Measurements from ENCODE around the gene GALR1.

GALR1 gene

DNA sequence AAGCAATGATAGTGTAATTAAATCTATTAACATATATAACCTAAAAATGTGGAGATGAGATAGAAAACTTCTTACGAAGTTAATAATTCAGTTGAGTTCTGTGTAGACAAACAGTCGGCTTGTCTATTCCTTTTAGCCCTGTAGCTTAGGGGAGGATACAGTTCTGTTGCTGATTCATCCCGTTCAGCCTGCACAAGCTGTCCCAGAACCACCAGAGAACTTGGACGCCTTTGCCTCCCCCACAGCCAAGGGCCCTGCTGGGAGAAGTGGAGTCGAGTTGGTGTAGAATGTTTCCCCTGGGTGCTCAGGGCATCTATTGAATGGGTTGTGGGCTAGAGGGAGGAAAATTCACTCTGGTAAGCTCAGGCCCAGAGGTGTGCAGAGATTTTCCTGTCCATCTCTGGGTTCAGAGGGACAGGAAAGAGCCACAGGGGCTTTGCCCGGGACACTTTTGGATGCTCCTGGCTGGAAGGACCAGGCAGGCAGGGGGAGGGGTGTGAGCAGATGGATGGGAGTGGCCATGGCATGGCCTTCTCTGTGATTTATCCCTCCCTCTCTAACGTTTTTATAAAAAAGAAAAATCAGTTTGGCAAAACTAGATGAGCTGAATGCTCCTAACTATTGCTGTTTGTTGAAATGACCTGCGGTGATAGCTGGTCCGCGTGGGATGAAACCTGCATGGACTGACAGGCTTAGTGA, 42.8 kb upstream of the GALR1 start:
- no peak for TF ChIP-seq EZH2phosphoT487 (IDR thresholded peaks at IDR 0.05; ENCODE audit: borderline replicate concordance)
- H3F3A ChIP-seq (ENCODE audit: low read depth) = no peaks in the 10 kb centered on the region
- no peak overlapping the region for H3K9ac ChIP-seq (ENCODE audit: low read depth, low read length, poor library complexity, severe bottlenecking)
- H3K36me3 ChIP-seq (ENCODE audit: insufficient read depth, low read length) = no peaks in the 10 kb centered on the region
- no peak overlapping the region for H3K4me3 ChIP-seq (ENCODE audit: low read length, poor library complexity, severe bottlenecking)
- H3K27me3 ChIP-seq (ENCODE audit: insufficient read depth, low read length, poor library complexity, severe bottlenecking) = no peaks in the 10 kb centered on the region
- no peak overlapping the region for H3K4me2 ChIP-seq (ENCODE audit: low read depth, low read length, poor library complexity, severe bottlenecking)
- no peak overlapping the region for H2AFZ ChIP-seq (ENCODE audit: low read length)
- no peaks in the 10 kb centered on the region for H3K79me2 ChIP-seq (ENCODE audit: insufficient read depth, low read length)
- no peaks in the 10 kb centered on the region for H3K9me3 ChIP-seq (ENCODE audit: insufficient read depth, low read depth, low read length)
- H3K9me2 ChIP-seq (replicated peaks; ENCODE audit: low read depth, low read length) = no peaks in the 10 kb centered on the region
- no peaks in the 10 kb centered on the region for H4K20me1 ChIP-seq (ENCODE audit: insufficient read depth, low read length, poor library complexity, severe bottlenecking)
- peaks cover 35% of the 10 kb centered on the region for H3K4me1 ChIP-seq (ENCODE audit: insufficient read depth, low read length, poor library complexity, severe bottlenecking)

DNA sequence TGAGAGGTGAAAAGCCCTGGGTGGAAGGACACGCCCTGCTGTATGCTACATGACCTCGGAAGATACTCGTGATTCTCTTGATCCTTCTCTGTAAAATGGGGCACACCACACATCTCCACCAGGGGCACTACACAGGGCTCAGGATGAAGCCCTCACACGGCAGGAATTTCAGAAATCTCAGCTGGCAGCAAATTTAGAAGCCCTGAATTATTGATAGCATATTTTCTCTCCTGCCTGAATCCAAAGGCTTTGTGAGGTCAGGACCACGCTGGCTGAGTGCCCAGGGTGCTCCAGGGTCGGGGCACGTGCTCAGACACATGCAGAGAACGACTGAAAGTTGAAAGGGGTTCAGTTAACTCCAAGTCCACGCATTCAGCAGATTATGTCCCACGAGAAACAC, 42.1 kb upstream of the GALR1 start:
- TF ChIP-seq, protein P1, sequence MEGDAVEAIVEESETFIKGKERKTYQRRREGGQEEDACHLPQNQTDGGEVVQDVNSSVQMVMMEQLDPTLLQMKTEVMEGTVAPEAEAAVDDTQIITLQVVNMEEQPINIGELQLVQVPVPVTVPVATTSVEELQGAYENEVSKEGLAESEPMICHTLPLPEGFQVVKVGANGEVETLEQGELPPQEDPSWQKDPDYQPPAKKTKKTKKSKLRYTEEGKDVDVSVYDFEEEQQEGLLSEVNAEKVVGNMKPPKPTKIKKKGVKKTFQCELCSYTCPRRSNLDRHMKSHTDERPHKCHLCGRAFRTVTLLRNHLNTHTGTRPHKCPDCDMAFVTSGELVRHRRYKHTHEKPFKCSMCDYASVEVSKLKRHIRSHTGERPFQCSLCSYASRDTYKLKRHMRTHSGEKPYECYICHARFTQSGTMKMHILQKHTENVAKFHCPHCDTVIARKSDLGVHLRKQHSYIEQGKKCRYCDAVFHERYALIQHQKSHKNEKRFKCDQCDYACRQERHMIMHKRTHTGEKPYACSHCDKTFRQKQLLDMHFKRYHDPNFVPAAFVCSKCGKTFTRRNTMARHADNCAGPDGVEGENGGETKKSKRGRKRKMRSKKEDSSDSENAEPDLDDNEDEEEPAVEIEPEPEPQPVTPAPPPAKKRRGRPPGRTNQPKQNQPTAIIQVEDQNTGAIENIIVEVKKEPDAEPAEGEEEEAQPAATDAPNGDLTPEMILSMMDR (conservative IDR thresholded peaks at IDR 0.05; ENCODE audit: low read length) = peak; percentile 71
- no peak for TF ChIP-seq EZH2phosphoT487 (IDR thresholded peaks at IDR 0.05; ENCODE audit: borderline replicate concordance)
- H3K9me3 ChIP-seq (ENCODE audit: insufficient read depth, low read depth, low read length) = no peaks in the 10 kb centered on the region
- no peaks in the 10 kb centered on the region for H3F3A ChIP-seq (ENCODE audit: low read depth)
- H3K79me2 ChIP-seq (ENCODE audit: insufficient read depth, low read length) = no peaks in the 10 kb centered on the region
- no peaks in the 10 kb centered on the region for H3K36me3 ChIP-seq (ENCODE audit: insufficient read depth, low read length)
- H3K27me3 ChIP-seq (ENCODE audit: insufficient read depth, low read length, poor library complexity, severe bottlenecking) = no peaks in the 10 kb centered on the region
- no peak overlapping the region for H3K4me3 ChIP-seq (ENCODE audit: low read length, poor library complexity, severe bottlenecking)
- H2AFZ ChIP-seq (ENCODE audit: low read length) = no peak overlapping the region
- no peaks in the 10 kb centered on the region for H4K20me1 ChIP-seq (ENCODE audit: insufficient read depth, low read length, poor library complexity, severe bottlenecking)
- no peak overlapping the region for H3K4me2 ChIP-seq (ENCODE audit: low read depth, low read length, poor library complexity, severe bottlenecking)
- no peaks in the 10 kb centered on the region for H3K9me2 ChIP-seq (replicated peaks; ENCODE audit: low read depth, low read length)
- H3K9ac ChIP-seq (ENCODE audit: low read depth, low read length, poor library complexity, severe bottlenecking) = no peak overlapping the region
- peaks cover 38% of the 10 kb centered on the region for H3K4me1 ChIP-seq (ENCODE audit: insufficient read depth, low read length, poor library complexity, severe bottlenecking)

DNA sequence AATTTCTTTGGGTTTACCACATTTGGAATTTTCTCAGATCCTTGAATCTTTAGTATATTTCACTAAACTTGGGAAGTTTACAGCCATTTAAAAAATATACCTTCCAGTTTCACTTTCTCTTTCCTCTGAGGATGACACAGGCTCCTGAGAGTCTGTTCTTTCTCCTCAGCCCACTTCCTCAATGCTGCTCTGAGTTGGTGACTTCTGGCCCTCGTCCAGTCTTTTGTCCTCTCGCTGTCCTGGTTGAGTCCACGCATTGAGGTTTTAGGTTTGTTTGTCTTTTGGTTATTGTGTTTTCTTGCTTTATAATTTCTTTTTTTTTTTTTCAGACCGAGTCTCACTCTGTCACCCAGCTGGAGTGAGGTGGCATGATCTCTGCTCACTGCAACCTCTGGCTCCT, 40.7 kb upstream of the GALR1 start:
- Histone ChIP-seq H3K36me3 (ENCODE audit: insufficient read depth, low read length) (no peaks in the 10 kb centered on the region), H4K20me1 (ENCODE audit: insufficient read depth, low read length, poor library complexity, severe bottlenecking) (no peaks in the 10 kb centered on the region), H3K9me2 (replicated peaks; ENCODE audit: low read depth, low read length) (no peaks in the 10 kb centered on the region), H3K4me3 (ENCODE audit: low read length, poor library complexity, severe bottlenecking) (peak overlapping the region; percentile 38), H3K4me1 (ENCODE audit: insufficient read depth, low read length, poor library complexity, severe bottlenecking) (peaks cover 40% of the 10 kb centered on the region), H3K27me3 (ENCODE audit: insufficient read depth, low read length, poor library complexity, severe bottlenecking) (no peaks in the 10 kb centered on the region), H2AFZ (ENCODE audit: low read length) (peak overlapping the region; percentile 25; the same call in 1 of the 2 replicates), H3K9ac (ENCODE audit: low read depth, low read length, poor library complexity, severe bottlenecking) (peak overlapping the region; percentile 63), H3K4me2 (ENCODE audit: low read depth, low read length, poor library complexity, severe bottlenecking) (peak overlapping the region; percentile 53), H3F3A (ENCODE audit: low read depth) (no peaks in the 10 kb centered on the region), H3K79me2 (ENCODE audit: insufficient read depth, low read length) (no peaks in the 10 kb centered on the region), H3K9me3 (ENCODE audit: insufficient read depth, low read depth, low read length) (no peaks in the 10 kb centered on the region)
- TF ChIP-seq, protein P1 (conservative IDR thresholded peaks at IDR 0.05; ENCODE audit: low read length) = no peak
- no peak for TF ChIP-seq EZH2phosphoT487 (IDR thresholded peaks at IDR 0.05; ENCODE audit: borderline replicate concordance)

DNA sequence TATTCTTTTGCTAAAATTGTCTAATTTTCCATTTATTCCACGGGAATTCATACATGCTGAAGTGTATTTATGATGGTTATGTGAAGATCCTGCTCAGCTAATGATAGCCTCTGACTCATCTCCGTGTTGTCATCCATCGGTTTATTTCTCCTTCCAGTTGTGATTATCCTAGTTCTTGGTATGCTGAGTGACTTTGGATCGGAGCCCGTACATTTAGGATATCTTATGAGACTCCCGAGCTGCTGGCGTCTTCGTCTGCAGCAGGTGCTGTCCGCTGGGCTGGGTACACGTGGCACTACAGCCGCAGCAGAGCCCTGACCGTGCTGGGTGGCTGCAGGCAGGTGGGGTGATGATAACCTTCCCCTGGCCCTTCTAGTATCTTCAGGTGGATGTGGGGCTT, 40.1 kb upstream of the GALR1 start:
- Histone ChIP-seq H3K27me3 (ENCODE audit: insufficient read depth, low read length, poor library complexity, severe bottlenecking) (no peaks in the 10 kb centered on the region), H3F3A (ENCODE audit: low read depth) (no peaks in the 10 kb centered on the region), H3K4me1 (ENCODE audit: insufficient read depth, low read length, poor library complexity, severe bottlenecking) (peaks cover 40% of the 10 kb centered on the region), H3K9me3 (ENCODE audit: insufficient read depth, low read depth, low read length) (no peaks in the 10 kb centered on the region), H3K79me2 (ENCODE audit: insufficient read depth, low read length) (no peaks in the 10 kb centered on the region), H3K4me3 (ENCODE audit: low read length, poor library complexity, severe bottlenecking) (peak overlapping the region; percentile 38), H4K20me1 (ENCODE audit: insufficient read depth, low read length, poor library complexity, severe bottlenecking) (no peaks in the 10 kb centered on the region), H3K36me3 (ENCODE audit: insufficient read depth, low read length) (no peaks in the 10 kb centered on the region), H3K9ac (ENCODE audit: low read depth, low read length, poor library complexity, severe bottlenecking) (peak overlapping the region; percentile 63), H2AFZ (ENCODE audit: low read length) (no peak overlapping the region), H3K4me2 (ENCODE audit: low read depth, low read length, poor library complexity, severe bottlenecking) (peak overlapping the region; percentile 53), H3K9me2 (replicated peaks; ENCODE audit: low read depth, low read length) (no peaks in the 10 kb centered on the region)
- TF ChIP-seq, protein P1 (conservative IDR thresholded peaks at IDR 0.05; ENCODE audit: low read length) = no peak
- TF ChIP-seq EZH2phosphoT487 (IDR thresholded peaks at IDR 0.05; ENCODE audit: borderline replicate concordance) = no peak
